ENCODE results near the gene FGF19. TPM values are rescaled to one million over a fixed set of nuclear protein-coding genes. Genes with fewer than 3 reads are reported as not detected.

FGF19 gene
- total and polyA plus RNA-seq, 2 experiments from 2014 or later = not detected

DNA sequence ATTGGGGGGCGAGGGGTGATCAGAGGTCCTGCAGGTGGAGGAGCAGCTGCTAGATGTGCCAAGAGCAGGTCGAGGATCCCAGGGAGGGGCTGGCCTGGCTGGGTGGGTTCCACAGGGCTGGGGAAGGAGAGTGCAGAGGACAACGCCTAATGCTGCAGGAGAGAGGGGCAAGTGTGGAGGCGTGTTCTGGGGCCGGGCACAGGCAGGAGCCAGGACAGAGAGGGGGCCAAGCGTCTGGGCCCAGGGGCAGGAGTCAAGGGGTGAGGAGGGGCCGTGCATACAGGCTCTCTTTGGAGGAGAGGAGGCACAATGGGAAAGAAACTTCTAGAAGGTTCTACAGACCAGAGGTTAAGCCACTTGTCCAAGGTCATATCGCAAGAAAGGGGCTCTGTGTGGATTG, 26.7 kb upstream of the FGF19 start:
- WGBS, 2 experiments (ENCODE audit: low coverage in 1 of 2, low lambda C conversion rate in 2 of 2, missing lambda C conversion rate in 2 of 2) = 34 to 49% methylated on average over 7 to 8 of the region's 8 CpGs
- TF ChIP-seq EZH2phosphoT487 (IDR thresholded peaks at IDR 0.05; ENCODE audit: insufficient read depth, low read depth) (no peak), EZH2 (IDR thresholded peaks at IDR 0.05; ENCODE audit: insufficient read depth, poor library complexity, severe bottlenecking) (no peak)
- H2AFZ ChIP-seq = no peak overlapping the region
- H3K36me3 ChIP-seq (ENCODE audit: low read depth) = no peaks in the 10 kb centered on the region
- no peaks in the 10 kb centered on the region for H3F3A ChIP-seq (ENCODE audit: insufficient read depth)
- H3K27ac ChIP-seq = no peak overlapping the region
- no peak overlapping the region for H3K4me2 ChIP-seq (ENCODE audit: unreplicated experiment)
- no peaks in the 10 kb centered on the region for H3K9me3 ChIP-seq (ENCODE audit: low read depth)
- no peak for DNase-seq
- no peak overlapping the region for H3K9ac ChIP-seq
- H3K79me2 ChIP-seq (ENCODE audit: insufficient read depth) = no peaks in the 10 kb centered on the region
- in situ Hi-C loops (cut with MboI) = no loop called here
- no peaks in the 10 kb centered on the region for H3K9me2 ChIP-seq (ENCODE audit: insufficient read depth)
- H3K27me3 ChIP-seq (replicated peaks; ENCODE audit: insufficient read depth) = peaks cover 16% of the 10 kb centered on the region
- H4K20me1 ChIP-seq (ENCODE audit: insufficient read depth) = no peaks in the 10 kb centered on the region
- H3K4me1 ChIP-seq (ENCODE audit: insufficient read depth) = no peaks in the 10 kb centered on the region
- no peak overlapping the region for H3K4me3 ChIP-seq

DNA sequence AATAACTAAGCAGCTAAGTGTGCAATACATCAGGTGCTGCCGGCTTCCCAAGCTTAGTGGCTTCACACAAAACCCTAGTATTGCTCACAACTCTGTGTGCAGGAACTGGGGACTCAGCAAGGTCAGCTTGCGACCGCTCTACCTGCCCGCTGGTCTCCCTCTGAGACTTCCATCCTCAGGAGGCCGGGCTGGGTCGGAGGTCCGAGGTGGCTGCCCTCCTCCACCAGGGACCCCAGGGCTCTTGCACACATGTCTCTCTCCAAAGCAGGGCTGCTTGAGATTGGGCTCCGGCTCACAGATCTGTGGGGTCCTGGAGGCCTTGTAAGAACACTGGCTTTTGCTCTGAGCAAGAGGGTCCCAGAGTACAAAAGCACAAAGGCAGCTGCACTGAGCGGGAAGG, 25.4 kb upstream of the FGF19 start:
- no peak for TF ChIP-seq EZH2phosphoT487 (IDR thresholded peaks at IDR 0.05; ENCODE audit: insufficient read depth, low read depth)
- no peak for TF ChIP-seq EZH2 (IDR thresholded peaks at IDR 0.05; ENCODE audit: insufficient read depth, poor library complexity, severe bottlenecking)
- in situ Hi-C loops (cut with MboI) = no loop called here
- WGBS, 2 experiments (ENCODE audit: low coverage in 1 of 2, low lambda C conversion rate in 2 of 2, missing lambda C conversion rate in 2 of 2) = 59% methylated on average over 9 of the region's 9 CpGs
- Histone ChIP-seq H3K4me3 (no peak overlapping the region), H3K9me3 (ENCODE audit: low read depth) (no peaks in the 10 kb centered on the region), H3K4me1 (ENCODE audit: insufficient read depth) (no peaks in the 10 kb centered on the region), H3K79me2 (ENCODE audit: insufficient read depth) (no peaks in the 10 kb centered on the region), H3K4me2 (ENCODE audit: unreplicated experiment) (no peak overlapping the region), H3K27me3 (replicated peaks; ENCODE audit: insufficient read depth) (peaks cover 26% of the 10 kb centered on the region), H3F3A (ENCODE audit: insufficient read depth) (no peaks in the 10 kb centered on the region), H3K9ac (no peak overlapping the region), H3K27ac (no peak overlapping the region), H3K36me3 (ENCODE audit: low read depth) (no peaks in the 10 kb centered on the region), H4K20me1 (ENCODE audit: insufficient read depth) (no peaks in the 10 kb centered on the region), H2AFZ (no peak overlapping the region), H3K9me2 (ENCODE audit: insufficient read depth) (no peaks in the 10 kb centered on the region)
- no peak for DNase-seq

- Histone ChIP-seq H3K4me2 (ENCODE audit: unreplicated experiment) (no peak overlapping the region), H3K4me3 (no peak overlapping the region), H3K9me3 (ENCODE audit: low read depth) (no peaks in the 10 kb centered on the region), H3K9me2 (ENCODE audit: insufficient read depth) (no peaks in the 10 kb centered on the region), H4K20me1 (ENCODE audit: insufficient read depth) (no peaks in the 10 kb centered on the region), H3K27ac (no peak overlapping the region), H3K27me3 (replicated peaks; ENCODE audit: insufficient read depth) (peaks cover 36% of the 10 kb centered on the region), H3F3A (ENCODE audit: insufficient read depth) (no peaks in the 10 kb centered on the region), H2AFZ (no peak overlapping the region), H3K79me2 (ENCODE audit: insufficient read depth) (no peaks in the 10 kb centered on the region), H3K9ac (no peak overlapping the region), H3K4me1 (ENCODE audit: insufficient read depth) (no peaks in the 10 kb centered on the region), H3K36me3 (ENCODE audit: low read depth) (no peaks in the 10 kb centered on the region)
- no peak for DNase-seq
- in situ Hi-C loops (cut with MboI) = no loop called here
- WGBS, 2 experiments (ENCODE audit: low coverage in 1 of 2, low lambda C conversion rate in 2 of 2, missing lambda C conversion rate in 2 of 2) = 51 to 55% methylated on average over 10 of the region's 10 CpGs
- TF ChIP-seq EZH2phosphoT487 (IDR thresholded peaks at IDR 0.05; ENCODE audit: insufficient read depth, low read depth) (no peak), EZH2 (IDR thresholded peaks at IDR 0.05; ENCODE audit: insufficient read depth, poor library complexity, severe bottlenecking) (no peak)
These were observed 23.4 kb upstream of the FGF19 start for GRCh38 chr11:69727266-69727665.

DNA sequence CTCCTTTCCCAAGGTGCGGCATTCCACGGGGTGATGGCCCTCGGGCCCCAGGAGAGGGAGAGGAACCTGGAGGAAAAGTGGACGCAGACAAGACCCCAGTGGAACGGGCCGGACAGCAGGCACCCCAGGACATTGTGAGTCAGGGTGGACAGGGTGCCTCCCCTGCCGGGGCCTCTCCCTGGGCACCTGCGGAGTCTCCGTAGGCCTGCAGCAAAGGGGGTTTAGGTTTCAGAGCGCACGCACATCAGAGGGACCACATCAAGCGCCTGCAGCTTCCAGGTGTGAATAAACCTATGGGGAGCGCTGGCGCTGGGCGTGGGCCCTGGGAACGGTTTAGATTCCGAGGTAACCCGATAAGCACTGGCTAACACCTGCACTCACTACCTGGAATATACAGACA, 22.7 kb upstream of the FGF19 start:
- WGBS, 2 experiments (ENCODE audit: low coverage in 1 of 2, low lambda C conversion rate in 2 of 2, missing lambda C conversion rate in 2 of 2) = 29 to 34% methylated on average over 15 to 18 of the region's 18 CpGs
- no peak overlapping the region for H3K27ac ChIP-seq
- no peaks in the 10 kb centered on the region for H3K9me3 ChIP-seq (ENCODE audit: low read depth)
- H3K9me2 ChIP-seq (ENCODE audit: insufficient read depth) = no peaks in the 10 kb centered on the region
- H4K20me1 ChIP-seq (ENCODE audit: insufficient read depth) = no peaks in the 10 kb centered on the region
- H3F3A ChIP-seq (ENCODE audit: insufficient read depth) = no peaks in the 10 kb centered on the region
- no peaks in the 10 kb centered on the region for H3K36me3 ChIP-seq (ENCODE audit: low read depth)
- no peak overlapping the region for H3K4me2 ChIP-seq (ENCODE audit: unreplicated experiment)
- H2AFZ ChIP-seq = no peak overlapping the region
- H3K27me3 ChIP-seq (replicated peaks; ENCODE audit: insufficient read depth) = peaks cover 44% of the 10 kb centered on the region
- H3K9ac ChIP-seq = no peak overlapping the region
- in situ Hi-C loops (cut with MboI) = no loop called here
- no peak for DNase-seq
- H3K4me1 ChIP-seq (ENCODE audit: insufficient read depth) = no peaks in the 10 kb centered on the region
- H3K79me2 ChIP-seq (ENCODE audit: insufficient read depth) = no peaks in the 10 kb centered on the region
- TF ChIP-seq EZH2 (IDR thresholded peaks at IDR 0.05; ENCODE audit: insufficient read depth, poor library complexity, severe bottlenecking) (no peak), EZH2phosphoT487 (IDR thresholded peaks at IDR 0.05; ENCODE audit: insufficient read depth, low read depth) (no peak)
- no peak overlapping the region for H3K4me3 ChIP-seq

- no peaks in the 10 kb centered on the region for H4K20me1 ChIP-seq (ENCODE audit: insufficient read depth)
- TF ChIP-seq EZH2 (IDR thresholded peaks at IDR 0.05; ENCODE audit: insufficient read depth, poor library complexity, severe bottlenecking) (no peak), EZH2phosphoT487 (IDR thresholded peaks at IDR 0.05; ENCODE audit: insufficient read depth, low read depth) (no peak)
- H2AFZ ChIP-seq = no peak overlapping the region
- H3K27me3 ChIP-seq (replicated peaks; ENCODE audit: insufficient read depth) = peaks cover 48% of the 10 kb centered on the region
- H3K4me3 ChIP-seq = no peak overlapping the region
- in situ Hi-C loops (cut with MboI) = no loop called here
- no peak for DNase-seq
- no peaks in the 10 kb centered on the region for H3F3A ChIP-seq (ENCODE audit: insufficient read depth)
- WGBS, 2 experiments (ENCODE audit: low coverage in 1 of 2, low lambda C conversion rate in 2 of 2, missing lambda C conversion rate in 2 of 2) = 35% methylated on average over 9 of the region's 9 CpGs
- H3K9me3 ChIP-seq (ENCODE audit: low read depth) = no peaks in the 10 kb centered on the region
- H3K79me2 ChIP-seq (ENCODE audit: insufficient read depth) = no peaks in the 10 kb centered on the region
- no peaks in the 10 kb centered on the region for H3K36me3 ChIP-seq (ENCODE audit: low read depth)
- no peaks in the 10 kb centered on the region for H3K9me2 ChIP-seq (ENCODE audit: insufficient read depth)
- no peak overlapping the region for H3K27ac ChIP-seq
- no peaks in the 10 kb centered on the region for H3K4me1 ChIP-seq (ENCODE audit: insufficient read depth)
- H3K4me2 ChIP-seq (ENCODE audit: unreplicated experiment) = no peak overlapping the region
- H3K9ac ChIP-seq = no peak overlapping the region
These were observed 22.2 kb upstream of the FGF19 start for GRCh38 chr11:69726019-69726418.

Measured in GM23248 (cell line).